ENCODE data around the gene CMIP.

- TF ChIP-seq CTCF (IDR thresholded peaks at IDR 0.05) (no peak), POLR2A (IDR thresholded peaks at IDR 0.05) (no peak)
Measured at GRCh38 chr16:81442220-81442915, 2.2 kb upstream of the CMIP start.

All from thyroid gland (tissue), 4 donors.